Esophagus squamous epithelium (tissue), 4 donors: Measurements from ENCODE around the gene KAT6B.

Experiments
- CTCF ChIP-seq, 6 experiments: fragments of 450-650 bp in 4 of 6; fragments of 200-600 bp in 2 of 6; sonication (generic) in 2 of 6; IDR thresholded peaks; one replicate each; pipeline ENCODE4 v1.5.1; 2016 to 2019; ENCODE audit warnings: antibody characterized with exemption in 6 of 6, mild to moderate bottlenecking in 4 of 6, moderate library complexity in 4 of 6
- POLR2A ChIP-seq, 4 donors: fragments of 450-650 bp; IDR thresholded peaks; one replicate each; pipeline ENCODE4 v1.6.1; 2017; ENCODE audit warnings: antibody characterized with exemption in 4 of 4, mild to moderate bottlenecking in 4 of 4, moderate library complexity in 3 of 4

- TF ChIP-seq CTCF (IDR thresholded peaks at IDR 0.05) = no peak
- no peak for TF ChIP-seq POLR2A (IDR thresholded peaks at IDR 0.05)
Observed at GRCh38 chr10:75079436-75080083, 253.2 kb downstream of the KAT6B start.
